ENCODE results near the gene TMCO4.

- TF ChIP-seq CTCF (conservative IDR thresholded peaks at IDR 0.05; ENCODE audit: low read length): no peak
- no peak for TF ChIP-seq EZH2phosphoT487 (IDR thresholded peaks at IDR 0.05; ENCODE audit: borderline replicate concordance, low read depth, low read length)
Measured at GRCh38 chr1:19696820-19697219, 102.9 kb downstream of the TMCO4 start.
